Ovary (tissue), 3 donors: ENCODE data around the gene ANO8.

Experiments
- EP300 ChIP-seq: sonication (generic); formaldehyde crosslinking; IDR thresholded peaks from one replicate; pipeline ENCODE4 v1.6.1; 2017; ENCODE audit warnings: antibody characterized with exemption
- POLR2A ChIP-seq: fragments of 450-650 bp; IDR thresholded peaks from one replicate; pipeline ENCODE4 v1.6.1; 2017; ENCODE audit warnings: antibody characterized with exemption, mild to moderate bottlenecking, moderate library complexity
- TF ChIP-seq, protein P1 (sequence below), 3 donors: fragments of 450-650 bp in 2 of 3; fragments of 200-600 bp in 1 of 3; IDR thresholded peaks; one replicate each; pipeline versions ENCODE4 v1.5.1 to v1.8.0; 2016 to 2022; ENCODE audit warnings: antibody characterized with exemption in 3 of 3, mild to moderate bottlenecking in 1 of 3
- donor health status: DM: no; HTN: no; CAD: no.

- TF ChIP-seq, protein P1, sequence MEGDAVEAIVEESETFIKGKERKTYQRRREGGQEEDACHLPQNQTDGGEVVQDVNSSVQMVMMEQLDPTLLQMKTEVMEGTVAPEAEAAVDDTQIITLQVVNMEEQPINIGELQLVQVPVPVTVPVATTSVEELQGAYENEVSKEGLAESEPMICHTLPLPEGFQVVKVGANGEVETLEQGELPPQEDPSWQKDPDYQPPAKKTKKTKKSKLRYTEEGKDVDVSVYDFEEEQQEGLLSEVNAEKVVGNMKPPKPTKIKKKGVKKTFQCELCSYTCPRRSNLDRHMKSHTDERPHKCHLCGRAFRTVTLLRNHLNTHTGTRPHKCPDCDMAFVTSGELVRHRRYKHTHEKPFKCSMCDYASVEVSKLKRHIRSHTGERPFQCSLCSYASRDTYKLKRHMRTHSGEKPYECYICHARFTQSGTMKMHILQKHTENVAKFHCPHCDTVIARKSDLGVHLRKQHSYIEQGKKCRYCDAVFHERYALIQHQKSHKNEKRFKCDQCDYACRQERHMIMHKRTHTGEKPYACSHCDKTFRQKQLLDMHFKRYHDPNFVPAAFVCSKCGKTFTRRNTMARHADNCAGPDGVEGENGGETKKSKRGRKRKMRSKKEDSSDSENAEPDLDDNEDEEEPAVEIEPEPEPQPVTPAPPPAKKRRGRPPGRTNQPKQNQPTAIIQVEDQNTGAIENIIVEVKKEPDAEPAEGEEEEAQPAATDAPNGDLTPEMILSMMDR (IDR thresholded peaks at IDR 0.05): no peak
- TF ChIP-seq POLR2A (no peak), EP300 (no peak)
These were observed 18.1 kb upstream of the ANO8 start for GRCh38 chr19:17352608-17353280.
